ENCODE measurements around the gene FAM13A. TPM values are rescaled to one million over a fixed set of nuclear protein-coding genes. Genes with fewer than 3 reads are reported as not detected.
A peak's percentile ranks its signal among the peaks of the same experiment; 100 is the strongest.

Gene FAM13A
- total RNA-seq, 1 donor from 2014 or later = 29.5 TPM

DNA sequence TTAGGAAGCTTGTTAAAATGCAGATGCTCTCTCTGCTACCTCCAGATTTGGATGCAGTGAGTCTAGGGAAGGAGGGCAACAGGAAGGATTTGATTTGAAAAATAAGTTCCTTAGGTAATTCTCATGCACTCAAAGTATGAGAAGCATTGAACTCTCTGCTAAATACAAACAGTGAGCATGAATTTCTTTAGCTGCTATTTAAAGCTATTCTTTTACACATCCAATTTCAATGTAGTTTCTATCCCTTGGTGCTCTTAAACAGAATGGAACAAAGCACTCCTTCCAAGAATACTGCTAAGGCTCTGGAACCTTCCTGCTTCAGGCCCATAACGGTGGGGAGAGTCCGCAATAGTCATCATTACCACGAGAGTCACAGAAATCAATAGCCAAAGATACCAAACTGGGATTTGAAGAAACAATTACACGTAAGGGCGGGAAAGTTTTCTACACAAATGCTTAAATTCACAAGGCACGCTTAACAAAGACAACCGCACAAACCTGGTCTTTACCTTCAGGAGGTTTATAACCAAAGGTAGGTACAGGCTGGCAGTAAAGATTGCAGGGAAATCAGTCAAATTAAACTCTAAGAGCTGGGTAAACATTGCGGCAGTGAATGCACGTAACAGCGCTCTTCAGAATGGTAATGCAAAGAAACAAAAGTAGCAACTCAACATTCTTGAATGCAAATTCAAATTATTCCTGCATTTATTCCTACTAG lies 236.1 kb downstream of the FAM13A start:
- TF ChIP-seq, protein P1, sequence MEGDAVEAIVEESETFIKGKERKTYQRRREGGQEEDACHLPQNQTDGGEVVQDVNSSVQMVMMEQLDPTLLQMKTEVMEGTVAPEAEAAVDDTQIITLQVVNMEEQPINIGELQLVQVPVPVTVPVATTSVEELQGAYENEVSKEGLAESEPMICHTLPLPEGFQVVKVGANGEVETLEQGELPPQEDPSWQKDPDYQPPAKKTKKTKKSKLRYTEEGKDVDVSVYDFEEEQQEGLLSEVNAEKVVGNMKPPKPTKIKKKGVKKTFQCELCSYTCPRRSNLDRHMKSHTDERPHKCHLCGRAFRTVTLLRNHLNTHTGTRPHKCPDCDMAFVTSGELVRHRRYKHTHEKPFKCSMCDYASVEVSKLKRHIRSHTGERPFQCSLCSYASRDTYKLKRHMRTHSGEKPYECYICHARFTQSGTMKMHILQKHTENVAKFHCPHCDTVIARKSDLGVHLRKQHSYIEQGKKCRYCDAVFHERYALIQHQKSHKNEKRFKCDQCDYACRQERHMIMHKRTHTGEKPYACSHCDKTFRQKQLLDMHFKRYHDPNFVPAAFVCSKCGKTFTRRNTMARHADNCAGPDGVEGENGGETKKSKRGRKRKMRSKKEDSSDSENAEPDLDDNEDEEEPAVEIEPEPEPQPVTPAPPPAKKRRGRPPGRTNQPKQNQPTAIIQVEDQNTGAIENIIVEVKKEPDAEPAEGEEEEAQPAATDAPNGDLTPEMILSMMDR (IDR thresholded peaks at IDR 0.05; ENCODE audit: unreplicated experiment) = no peak
- Mint-ChIP-seq H3K4me1 (ENCODE audit: low read depth) (peaks cover 46% of the 10 kb centered on the region), H3K36me3 (ENCODE audit: insufficient read depth) (no peaks in the 10 kb centered on the region), H3K4me3 (ENCODE audit: low read depth) (peak overlapping the region; percentile 70), H3K27me3 (no peaks in the 10 kb centered on the region), H3K9me3 (ENCODE audit: low read depth) (no peaks in the 10 kb centered on the region), H3K27ac (peak overlapping the region; percentile 87)
- DNase-seq (ENCODE audit: low spot score, unreplicated experiment) = no peak

DNA sequence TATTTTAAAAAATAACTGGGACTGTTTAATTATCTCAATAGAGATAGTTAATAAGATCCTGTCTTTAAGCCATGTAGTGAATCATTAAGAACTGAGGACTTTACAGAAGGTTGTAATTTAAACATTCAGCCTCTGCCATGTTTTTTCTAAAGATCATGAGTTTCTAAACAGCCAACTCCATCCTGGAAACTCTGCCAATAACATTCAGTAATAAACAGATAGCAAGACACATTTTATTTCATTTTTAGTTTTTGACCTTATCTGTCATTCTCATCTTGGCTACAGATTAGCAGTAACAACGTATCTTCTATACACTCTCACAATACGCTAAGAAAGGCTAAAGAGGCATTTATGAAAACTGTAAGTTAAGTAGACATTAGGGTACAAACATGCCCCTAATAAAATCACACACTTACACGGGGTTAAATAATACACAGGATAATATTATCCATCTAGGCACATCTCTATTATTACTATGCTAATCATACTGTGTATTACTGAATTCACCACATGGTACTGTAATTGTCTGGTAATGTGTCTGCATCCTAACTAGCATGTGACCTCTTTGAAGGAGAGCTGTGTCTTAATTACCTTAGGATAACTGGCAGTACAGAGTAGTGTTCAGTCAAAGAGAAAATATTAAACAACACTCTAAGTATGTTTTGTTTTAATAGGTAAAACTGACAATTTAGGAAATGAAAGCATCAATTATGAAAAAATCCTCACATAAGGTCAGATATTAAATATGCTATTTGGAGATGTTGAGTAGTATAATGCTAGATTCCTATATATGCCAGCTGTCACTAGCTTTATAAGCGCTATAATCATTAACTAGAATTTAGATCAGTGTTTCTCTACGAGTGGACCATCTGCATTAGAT lies 236.9 kb downstream of the FAM13A start:
- DNase-seq (ENCODE audit: low spot score, unreplicated experiment) = no peak
- H3K4me3 Mint-ChIP-seq (ENCODE audit: low read depth) = peak overlapping the region; percentile 70
- H3K27ac Mint-ChIP-seq = no peak overlapping the region
- H3K27me3 Mint-ChIP-seq = no peaks in the 10 kb centered on the region
- no peaks in the 10 kb centered on the region for H3K9me3 Mint-ChIP-seq (ENCODE audit: low read depth)
- TF ChIP-seq, protein P1 (IDR thresholded peaks at IDR 0.05; ENCODE audit: unreplicated experiment) = no peak
- peaks cover 46% of the 10 kb centered on the region for H3K4me1 Mint-ChIP-seq (ENCODE audit: low read depth)
- no peaks in the 10 kb centered on the region for H3K36me3 Mint-ChIP-seq (ENCODE audit: insufficient read depth)

DNA sequence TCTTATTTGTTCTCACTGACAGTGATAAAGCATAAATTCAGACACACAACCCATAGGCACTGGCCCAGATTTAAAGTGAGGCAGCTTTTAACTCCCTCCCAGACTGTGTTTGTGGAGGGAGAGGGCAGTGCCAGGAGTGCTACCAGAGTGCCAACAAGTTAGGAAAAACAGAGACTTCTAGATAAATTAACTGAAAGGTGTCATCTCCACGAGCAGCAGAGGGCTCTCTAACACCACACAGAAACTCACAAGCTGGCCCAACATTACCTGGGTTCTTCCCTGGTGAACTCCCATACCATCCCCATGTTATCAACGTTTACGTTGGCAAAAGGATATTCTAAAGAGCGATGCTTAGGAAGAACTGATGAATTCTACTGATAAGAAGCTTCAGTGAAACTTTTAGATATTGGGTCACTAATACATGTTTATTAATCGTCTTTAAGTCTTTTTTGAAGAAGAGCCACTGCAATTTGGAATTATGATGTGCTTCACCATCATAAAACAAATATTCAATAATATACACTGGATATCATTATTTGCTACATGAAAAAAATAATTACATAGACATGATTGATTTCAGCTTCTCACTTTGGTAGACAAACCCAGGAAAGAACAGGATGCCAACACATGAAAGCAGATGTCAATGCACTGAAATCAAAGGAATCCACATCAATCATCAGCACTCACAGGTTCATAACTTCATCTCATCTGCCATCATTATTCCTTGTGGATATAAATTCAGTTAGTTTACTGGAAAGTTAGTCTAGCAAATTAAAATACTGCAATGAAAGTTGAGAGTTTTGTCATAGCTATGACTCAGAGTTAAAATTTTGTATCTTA lies 238.1 kb downstream of the FAM13A start:
- DNase-seq (ENCODE audit: low spot score, unreplicated experiment) = no peak
- Mint-ChIP-seq H3K9me3 (ENCODE audit: low read depth) (no peaks in the 10 kb centered on the region), H3K4me3 (ENCODE audit: low read depth) (no peak overlapping the region), H3K4me1 (ENCODE audit: low read depth) (peaks cover 51% of the 10 kb centered on the region), H3K27ac (no peak overlapping the region), H3K36me3 (ENCODE audit: insufficient read depth) (no peaks in the 10 kb centered on the region), H3K27me3 (no peaks in the 10 kb centered on the region)
- TF ChIP-seq, protein P1 (IDR thresholded peaks at IDR 0.05; ENCODE audit: unreplicated experiment) = peak; percentile 50

DNA sequence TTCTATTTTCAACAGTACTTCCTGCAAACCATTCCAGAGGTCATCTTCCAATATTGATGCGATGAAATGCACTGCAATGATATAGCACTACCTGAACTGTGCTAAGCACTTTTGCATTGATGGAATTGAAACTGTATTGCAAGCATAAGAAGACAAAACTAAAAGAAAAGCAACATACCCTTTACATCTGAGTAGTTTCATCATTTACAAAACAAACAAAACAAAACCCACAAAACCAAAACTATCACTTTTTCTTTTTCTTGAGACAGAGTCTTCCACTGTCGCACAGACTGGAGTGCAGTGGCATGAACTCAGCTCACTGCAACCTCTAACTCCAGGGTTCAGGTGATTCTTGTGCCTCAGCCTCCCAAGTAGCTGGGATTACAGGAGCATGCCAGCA lies 239.2 kb downstream of the FAM13A start:
- Mint-ChIP-seq H3K9me3 (ENCODE audit: low read depth) (no peaks in the 10 kb centered on the region), H3K4me3 (ENCODE audit: low read depth) (no peak overlapping the region), H3K4me1 (ENCODE audit: low read depth) (peaks cover 43% of the 10 kb centered on the region), H3K27me3 (no peaks in the 10 kb centered on the region), H3K27ac (no peak overlapping the region), H3K36me3 (ENCODE audit: insufficient read depth) (no peaks in the 10 kb centered on the region)
- TF ChIP-seq, protein P1 (IDR thresholded peaks at IDR 0.05; ENCODE audit: unreplicated experiment) = no peak
- DNase-seq (ENCODE audit: low spot score, unreplicated experiment) = no peak

DNA sequence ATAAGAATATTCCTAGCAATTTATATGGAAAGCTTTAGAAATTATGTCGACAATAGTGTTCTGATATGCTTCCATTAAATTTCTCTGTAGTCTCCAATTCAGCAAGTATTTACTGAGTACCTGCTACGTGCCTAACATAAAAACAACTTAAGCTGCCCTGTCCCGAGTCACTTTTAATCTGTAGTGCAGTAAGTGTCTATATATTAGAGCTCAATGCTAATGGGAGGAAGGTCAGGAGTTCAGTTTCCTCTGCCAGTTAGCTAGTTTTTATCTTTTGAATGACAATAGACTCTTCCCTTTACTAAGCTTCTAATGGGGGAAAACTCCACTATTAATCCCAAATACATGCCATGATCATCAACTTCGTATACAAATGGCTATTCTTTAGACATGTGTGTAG lies 240.6 kb downstream of the FAM13A start:
- DNase-seq (ENCODE audit: low spot score, unreplicated experiment) = no peak
- no peaks in the 10 kb centered on the region for H3K9me3 Mint-ChIP-seq (ENCODE audit: low read depth)
- H3K27ac Mint-ChIP-seq = no peak overlapping the region
- H3K36me3 Mint-ChIP-seq (ENCODE audit: insufficient read depth) = no peaks in the 10 kb centered on the region
- peaks cover 37% of the 10 kb centered on the region for H3K4me1 Mint-ChIP-seq (ENCODE audit: low read depth)
- TF ChIP-seq, protein P1 (IDR thresholded peaks at IDR 0.05; ENCODE audit: unreplicated experiment) = no peak
- no peak overlapping the region for H3K4me3 Mint-ChIP-seq (ENCODE audit: low read depth)
- H3K27me3 Mint-ChIP-seq = no peaks in the 10 kb centered on the region
